GM12891 (cell line): ENCODE results near the gene TCERG1L.

Experiments
- POLR2A ChIP-seq: IDR thresholded peaks from 2 replicates; pipeline ENCODE4 v1.6.1; 2011; ENCODE audit warnings: low read depth, low read length, control low read depth
- POLR2AphosphoS5 ChIP-seq: IDR thresholded peaks from 2 replicates; pipeline ENCODE4 v1.6.1; 2011; ENCODE audit warnings: low read depth, low read length, control low read depth
- TAF1 ChIP-seq: IDR thresholded peaks from 2 replicates; pipeline ENCODE4 v1.6.1; 2011; ENCODE audit warnings: low read depth, low read length, control low read depth

DNA sequence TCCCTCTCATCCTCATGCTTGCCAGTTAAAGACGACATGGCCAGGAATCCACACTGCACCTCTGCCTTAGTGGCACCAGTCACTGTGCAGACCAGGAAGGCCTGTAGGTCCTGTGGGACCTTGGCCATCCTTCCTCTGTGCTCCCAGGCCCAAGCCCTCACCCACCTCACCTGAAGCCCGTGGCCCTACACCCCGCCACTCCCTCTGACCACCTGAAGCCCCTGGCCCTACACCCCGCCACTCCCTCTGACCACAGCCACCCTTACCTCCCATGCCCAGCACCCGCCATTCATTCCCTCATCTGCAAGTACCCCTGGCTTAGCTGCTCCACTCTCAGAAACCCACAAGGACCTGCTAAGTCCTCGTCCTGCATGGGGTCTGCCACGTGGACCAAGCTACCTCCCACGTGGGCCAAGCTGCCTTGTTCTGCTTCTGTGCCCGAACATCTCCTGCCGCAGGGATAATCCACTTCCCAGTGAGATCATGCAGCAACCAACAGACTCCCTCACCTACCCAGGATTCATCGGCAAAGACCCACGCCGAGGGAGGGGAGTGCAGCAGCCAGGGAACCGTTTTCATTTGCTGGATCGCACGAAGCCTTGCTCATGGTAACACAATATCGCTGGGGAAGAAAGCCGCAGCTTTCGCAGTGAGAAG is 151.2 kb downstream of the TCERG1L start:
- TF ChIP-seq POLR2AphosphoS5 (no peak), POLR2A (no peak), TAF1 (no peak)
